Calu3 (cell line): Measurements from ENCODE around the gene NRTN. TPM values are rescaled to one million over a fixed set of nuclear protein-coding genes. Genes with fewer than 3 reads are reported as not detected.

ENCODE experiments used
- BruUV-seq: library from RNA; stranded (reverse); fragments of 400-500 nt; replicated peaks from 2 replicates; lab custom pipeline; 2021; lab: Mats Ljungman, UMichigan
- CTCF ChIA-PET: fragments of 300-600 bp; sonication (Branson Sonifier 250); formaldehyde crosslinking; loops from one replicate; lab custom pipeline; 2022; ENCODE audit warnings: antibody characterized with exemption; lab: Charles Lee
- DNase-seq: peaks from one replicate; pipeline ENCODE4 v3.0.0; 2022
- H3K27ac Mint-ChIP-seq: one replicate; pipeline ENCODE4 v1.8.0; 2022; ENCODE audit warnings: mixed read lengths; ENCODE audit not compliant: unreplicated experiment
- H3K27me3 Mint-ChIP-seq: one replicate; pipeline ENCODE4 v1.8.0; 2022; ENCODE audit warnings: mixed read lengths; ENCODE audit not compliant: unreplicated experiment
- H3K36me3 Mint-ChIP-seq: one replicate; pipeline ENCODE4 v1.8.0; 2022; ENCODE audit warnings: mild to moderate bottlenecking, moderate library complexity, mixed read lengths; ENCODE audit not compliant: insufficient read depth, unreplicated experiment
- H3K4me1 Mint-ChIP-seq: one replicate; pipeline ENCODE4 v1.8.0; 2022; ENCODE audit warnings: mild to moderate bottlenecking, low read depth, mixed read lengths; ENCODE audit not compliant: unreplicated experiment
- H3K4me3 Mint-ChIP-seq: one replicate; pipeline ENCODE4 v1.8.0; 2022; ENCODE audit warnings: mild to moderate bottlenecking, low read depth, moderate library complexity, mixed read lengths; ENCODE audit not compliant: unreplicated experiment
- H3K9me3 Mint-ChIP-seq: one replicate; pipeline ENCODE4 v1.8.0; 2022; ENCODE audit warnings: low read depth, mixed read lengths; ENCODE audit not compliant: unreplicated experiment
- intact Hi-C: fragments of 100-400 bp; cut with micrococcal nuclease; formaldehyde crosslinking; loops from one replicate; pipeline ENCODE4 v1.10.0; 2022; ENCODE audit not compliant: unreplicated experiment
- total RNA-seq: library from RNA; stranded (reverse); gene quantifications from 2 replicates; pipeline ENCODE4 v1.2.3, GENCODE V29; 2022
- TF ChIP-seq, protein P1 (sequence below): fragments of 200-600 bp; IDR thresholded peaks from one replicate; pipeline ENCODE4 v1.8.0; 2022; ENCODE audit warnings: antibody characterized with exemption; ENCODE audit not compliant: unreplicated experiment

NRTN gene
- total RNA-seq, 1 experiment from 2014 or later = 5.4 TPM

DNA sequence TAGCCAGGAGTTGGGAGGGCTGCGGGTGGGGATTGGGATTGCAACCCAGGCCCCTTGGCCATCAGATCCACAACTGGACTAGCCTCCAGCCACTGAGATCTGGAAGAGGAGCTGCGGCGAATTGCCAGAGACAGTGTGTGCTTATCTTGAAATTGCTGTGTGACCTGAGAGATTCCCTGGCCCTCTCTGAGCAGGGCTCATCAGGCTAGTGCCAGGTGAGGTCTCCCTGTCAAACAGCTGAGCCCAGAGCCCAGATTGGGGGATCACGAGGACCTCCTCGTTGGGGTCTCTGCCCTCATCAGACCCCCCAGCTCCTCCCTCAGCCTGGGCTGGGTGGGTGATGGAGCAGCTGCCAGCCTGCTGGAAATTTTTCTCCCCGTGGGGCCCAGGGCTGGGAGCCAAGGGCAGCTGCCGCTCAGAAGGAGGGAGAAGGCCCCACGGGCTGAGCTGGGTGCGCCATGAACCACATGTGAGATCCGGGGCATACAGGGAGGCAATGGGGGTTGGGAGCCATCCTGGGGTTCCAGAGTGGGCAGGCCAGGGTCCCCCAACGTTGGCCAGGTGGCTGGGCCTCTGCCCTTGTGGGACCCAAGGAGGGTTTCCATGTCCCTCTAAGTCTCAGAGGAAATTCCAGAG is 58.3 kb downstream of the NRTN start:
- CTCF ChIA-PET = interaction anchor here (0.6 kb wide), 1 partner anchor 298 kb away, joined by 3 read pairs; no protein-coding TSS in a partner anchor
- peaks cover 4% of the 10 kb centered on the region for H3K36me3 Mint-ChIP-seq
- no peak for DNase-seq
- no peaks in the 10 kb centered on the region for H3K4me1 Mint-ChIP-seq
- no TSS peak for BruUV-seq
- intact Hi-C loops = no loop called here
- TF ChIP-seq, protein P1, sequence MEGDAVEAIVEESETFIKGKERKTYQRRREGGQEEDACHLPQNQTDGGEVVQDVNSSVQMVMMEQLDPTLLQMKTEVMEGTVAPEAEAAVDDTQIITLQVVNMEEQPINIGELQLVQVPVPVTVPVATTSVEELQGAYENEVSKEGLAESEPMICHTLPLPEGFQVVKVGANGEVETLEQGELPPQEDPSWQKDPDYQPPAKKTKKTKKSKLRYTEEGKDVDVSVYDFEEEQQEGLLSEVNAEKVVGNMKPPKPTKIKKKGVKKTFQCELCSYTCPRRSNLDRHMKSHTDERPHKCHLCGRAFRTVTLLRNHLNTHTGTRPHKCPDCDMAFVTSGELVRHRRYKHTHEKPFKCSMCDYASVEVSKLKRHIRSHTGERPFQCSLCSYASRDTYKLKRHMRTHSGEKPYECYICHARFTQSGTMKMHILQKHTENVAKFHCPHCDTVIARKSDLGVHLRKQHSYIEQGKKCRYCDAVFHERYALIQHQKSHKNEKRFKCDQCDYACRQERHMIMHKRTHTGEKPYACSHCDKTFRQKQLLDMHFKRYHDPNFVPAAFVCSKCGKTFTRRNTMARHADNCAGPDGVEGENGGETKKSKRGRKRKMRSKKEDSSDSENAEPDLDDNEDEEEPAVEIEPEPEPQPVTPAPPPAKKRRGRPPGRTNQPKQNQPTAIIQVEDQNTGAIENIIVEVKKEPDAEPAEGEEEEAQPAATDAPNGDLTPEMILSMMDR = no peak
- no peak overlapping the region for H3K4me3 Mint-ChIP-seq
- H3K9me3 Mint-ChIP-seq = no peaks in the 10 kb centered on the region
- H3K27ac Mint-ChIP-seq = no peak overlapping the region
- peaks cover 5% of the 10 kb centered on the region for H3K27me3 Mint-ChIP-seq

GRCh38 chr19:5864013-5864720 is 59.3 kb downstream of the NRTN start:
- H3K4me3 Mint-ChIP-seq = no peak overlapping the region
- peaks cover 7% of the 10 kb centered on the region for H3K27me3 Mint-ChIP-seq
- H3K9me3 Mint-ChIP-seq = no peaks in the 10 kb centered on the region
- no TSS peak for BruUV-seq
- no peak overlapping the region for H3K27ac Mint-ChIP-seq
- CTCF ChIA-PET = no interaction called here
- no peak for DNase-seq
- intact Hi-C loops = no loop called here
- peaks cover 4% of the 10 kb centered on the region for H3K36me3 Mint-ChIP-seq
- TF ChIP-seq, protein P1 = no peak
- H3K4me1 Mint-ChIP-seq = no peaks in the 10 kb centered on the region

GRCh38 chr19:5864725-5865486 is 60.0 kb downstream of the NRTN start:
- BruUV-seq = no TSS peak
- no peaks in the 10 kb centered on the region for H3K9me3 Mint-ChIP-seq

DNA sequence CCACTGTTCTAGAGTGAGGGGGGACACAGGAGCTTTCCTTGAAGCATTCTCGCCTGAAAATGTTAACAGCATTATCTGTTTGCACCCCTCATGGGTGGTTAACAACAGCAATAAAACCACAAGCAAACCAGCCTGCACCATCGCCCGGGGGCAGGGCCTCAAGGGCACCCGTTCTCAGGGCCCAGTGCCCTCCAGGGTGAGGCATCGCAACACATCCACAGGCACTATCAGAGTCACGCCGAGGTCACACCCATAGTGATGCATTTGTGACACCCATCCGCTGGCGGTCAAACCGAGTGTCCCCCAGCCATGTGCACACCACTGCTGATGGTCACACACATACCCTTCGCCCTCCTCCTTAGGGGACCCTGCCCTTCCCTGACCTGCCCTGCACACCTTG is 60.9 kb downstream of the NRTN start:
- peaks cover 7% of the 10 kb centered on the region for H3K27me3 Mint-ChIP-seq
- H3K27ac Mint-ChIP-seq = no peak overlapping the region
- peaks cover 4% of the 10 kb centered on the region for H3K36me3 Mint-ChIP-seq
- DNase-seq = no peak
- no peaks in the 10 kb centered on the region for H3K9me3 Mint-ChIP-seq
- BruUV-seq = no TSS peak
- intact Hi-C loops = no loop called here
- TF ChIP-seq, protein P1 = no peak
- H3K4me3 Mint-ChIP-seq = no peak overlapping the region
- no peaks in the 10 kb centered on the region for H3K4me1 Mint-ChIP-seq
- CTCF ChIA-PET = no interaction called here

More at GRCh38 chr19:5864725-5865486, 60.0 kb downstream of the NRTN start:
- no peak for DNase-seq
- CTCF ChIA-PET = no interaction called here
- H3K4me1 Mint-ChIP-seq = no peaks in the 10 kb centered on the region
- no peak overlapping the region for H3K27ac Mint-ChIP-seq
- intact Hi-C loops = no loop called here
- H3K27me3 Mint-ChIP-seq = peaks cover 7% of the 10 kb centered on the region
- H3K4me3 Mint-ChIP-seq = no peak overlapping the region
- H3K36me3 Mint-ChIP-seq = peaks cover 4% of the 10 kb centered on the region
- TF ChIP-seq, protein P1 = no peak
